Measurements from ENCODE around the gene KCND1.
A peak's percentile ranks its signal among the peaks of the same experiment; 100 is the strongest.

The KCND1 gene

GRCh38 chrX:48913605-48914366 is 57.9 kb downstream of the KCND1 start:
- H3K4me3 ChIP-seq (replicated peaks; ENCODE audit: low read depth, low read length), result no peak overlapping the region
- no peak for DNase-seq (ENCODE audit: low read depth)
- TF ChIP-seq CTCF (IDR thresholded peaks at IDR 0.05; ENCODE audit: low read length, missing control alignments), result no peak

GRCh38 chrX:48911412-48912182 is 60.0 kb downstream of the KCND1 start, which contains the start of gene SLC35A2:
Gene SLC35A2, minus strand, starts transcription at chrX:48911646. Its CDS starts 10 bp downstream, at chrX:48911636.
- peak within 1 kb of the TSS; percentile 81 for H3K4me3 ChIP-seq (replicated peaks; ENCODE audit: low read depth, low read length)
- no peak for TF ChIP-seq CTCF (IDR thresholded peaks at IDR 0.05; ENCODE audit: low read length, missing control alignments)
- DNase-seq (ENCODE audit: low read depth), result peak; percentile 65
